Measurements from ENCODE around the gene PHGDH.
A peak's percentile ranks its signal among the peaks of the same experiment; 100 is the strongest.
"Not testable (repeated sequence)": the region's sequence is repeated elsewhere in the genome, so short reads cannot be mapped to it uniquely, and the experiment has no call there.

Gene PHGDH

GRCh38 chr1:119762953-119763352 lies 51.2 kb downstream of the PHGDH start:
- DNase-seq (ENCODE audit: low spot score): no peak

GRCh38 chr1:119764220-119764619 lies 52.5 kb downstream of the PHGDH start:
- DNase-seq (ENCODE audit: low spot score): no peak

- peak; percentile 58 for DNase-seq (ENCODE audit: low spot score)
Measured at GRCh38 chr1:119766374-119766794, 54.6 kb downstream of the PHGDH start.

GRCh38 chr1:119767486-119767885 lies 55.8 kb downstream of the PHGDH start:
- DNase-seq (ENCODE audit: low spot score): no peak

- no peak for DNase-seq (ENCODE audit: low spot score)
Measured at GRCh38 chr1:119768778-119769177, 57.0 kb downstream of the PHGDH start, which contains the start of gene HMGCS2. HMGCS2 (minus strand) TSS chr1:119768905; CDS start chr1:119768844, 61 bp downstream.

GRCh38 chr1:119771016-119771415 lies 59.3 kb downstream of the PHGDH start:
- DNase-seq (ENCODE audit: low spot score): no peak

- no peak for DNase-seq (ENCODE audit: low spot score)
Measured at GRCh38 chr1:119771770-119772169, 60.0 kb downstream of the PHGDH start.

GRCh38 chr1:119772298-119772697 lies 60.6 kb downstream of the PHGDH start:
- DNase-seq (ENCODE audit: low spot score): no peak

- no peak for DNase-seq (ENCODE audit: low spot score)
Measured at GRCh38 chr1:119773711-119774241, 62.0 kb downstream of the PHGDH start.

GRCh38 chr1:119774746-119775490 lies 63.2 kb downstream of the PHGDH start:
- DNase-seq (ENCODE audit: low spot score): no peak

- DNase-seq (ENCODE audit: low spot score): no peak
Measured at GRCh38 chr1:119778359-119778758, 66.6 kb downstream of the PHGDH start.

GRCh38 chr1:119778886-119779560 lies 67.3 kb downstream of the PHGDH start:
- DNase-seq (ENCODE audit: low spot score): no peak

- DNase-seq (ENCODE audit: low spot score): no peak
Measured at GRCh38 chr1:119779869-119780356, 68.2 kb downstream of the PHGDH start.

- DNase-seq (ENCODE audit: low spot score): no peak
Measured at GRCh38 chr1:119781434-119782210, 69.9 kb downstream of the PHGDH start.

- no peak for DNase-seq (ENCODE audit: low spot score)
Measured at GRCh38 chr1:119782631-119783325, 71.0 kb downstream of the PHGDH start.

- no peak for DNase-seq (ENCODE audit: low spot score)
Measured at GRCh38 chr1:119783354-119784185, 71.8 kb downstream of the PHGDH start.

GRCh38 chr1:119784191-119784781 lies 72.6 kb downstream of the PHGDH start:
- DNase-seq (ENCODE audit: low spot score): no peak

- not testable (repeated sequence) for DNase-seq (ENCODE audit: low spot score)
Measured at GRCh38 chr1:119786046-119786445, 74.3 kb downstream of the PHGDH start.

- DNase-seq (ENCODE audit: low spot score): not testable (repeated sequence)
Measured at GRCh38 chr1:119786473-119787050, 74.8 kb downstream of the PHGDH start.

- DNase-seq (ENCODE audit: low spot score): no peak
Measured at GRCh38 chr1:119787776-119788175, 76.0 kb downstream of the PHGDH start.

Measured in globus pallidus (tissue), 1 donor.